NCI-H345 treated with DMSO at 0.1 percent for 48 hours (cell line): Measurements from ENCODE around the gene ENO2.
"Not testable (repeated sequence)": the region's sequence is repeated elsewhere in the genome, so short reads cannot be mapped to it uniquely, and the experiment has no call there.

Experiments
- DNase-seq: peaks from one replicate; lab custom pipeline; 2025; ENCODE audit not compliant: unreplicated experiment; lab: John Stamatoyannopoulos, UW

The ENO2 gene

DNA sequence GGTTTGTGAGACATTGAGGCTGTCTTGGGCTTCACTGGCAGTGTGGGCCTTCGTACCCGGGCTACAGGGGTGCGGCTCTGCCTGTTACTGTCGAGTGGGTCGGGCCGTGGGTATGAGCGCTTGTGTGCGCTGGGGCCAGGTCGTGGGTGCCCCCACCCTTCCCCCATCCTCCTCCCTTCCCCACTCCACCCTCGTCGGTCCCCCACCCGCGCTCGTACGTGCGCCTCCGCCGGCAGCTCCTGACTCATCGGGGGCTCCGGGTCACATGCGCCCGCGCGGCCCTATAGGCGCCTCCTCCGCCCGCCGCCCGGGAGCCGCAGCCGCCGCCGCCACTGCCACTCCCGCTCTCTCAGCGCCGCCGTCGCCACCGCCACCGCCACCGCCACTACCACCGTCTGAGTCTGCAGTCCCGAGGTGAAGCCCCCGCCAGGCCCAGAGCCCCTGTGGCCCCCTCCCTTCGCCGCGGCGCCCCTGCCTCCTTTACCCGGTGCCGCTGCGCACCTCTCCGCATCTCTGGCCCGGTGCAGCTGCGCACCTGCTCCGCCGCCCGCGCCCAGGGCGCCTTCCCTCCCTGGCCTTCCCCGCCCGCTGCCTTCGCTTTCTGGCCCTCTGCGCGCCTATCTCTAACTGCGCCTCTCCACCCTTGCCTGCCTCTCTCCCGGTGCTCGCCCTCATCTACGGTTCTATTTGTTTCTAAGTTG, at the start of gene ENO2:
Gene ENO2, plus strand, starts transcription at position 335 of the 701 bp plus-strand sequence. CDS start 1,253 bp downstream, outside the sequence.
- peak; percentile 51 for DNase-seq

DNA sequence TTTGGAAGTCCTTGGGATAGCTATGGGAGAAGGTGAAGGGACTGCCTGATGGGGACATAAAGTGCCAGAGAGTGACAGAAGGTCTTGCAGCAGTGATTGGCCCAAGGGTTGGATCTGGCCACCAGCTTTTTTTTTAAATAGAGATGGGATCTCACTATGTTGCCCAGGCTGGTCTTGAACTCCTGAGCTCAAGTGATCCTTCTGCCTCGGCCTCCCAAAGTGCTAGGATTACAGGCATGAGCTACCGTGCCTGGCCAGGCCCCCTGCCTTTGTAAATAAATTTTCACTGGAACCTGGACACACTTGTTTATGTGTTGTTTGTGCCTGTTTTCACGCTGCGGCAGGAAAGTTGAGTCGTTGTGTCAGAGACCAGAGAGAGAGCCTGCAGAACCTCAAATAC, 49.1 kb upstream of the ENO2 start:
- DNase-seq = not testable (repeated sequence)

DNA sequence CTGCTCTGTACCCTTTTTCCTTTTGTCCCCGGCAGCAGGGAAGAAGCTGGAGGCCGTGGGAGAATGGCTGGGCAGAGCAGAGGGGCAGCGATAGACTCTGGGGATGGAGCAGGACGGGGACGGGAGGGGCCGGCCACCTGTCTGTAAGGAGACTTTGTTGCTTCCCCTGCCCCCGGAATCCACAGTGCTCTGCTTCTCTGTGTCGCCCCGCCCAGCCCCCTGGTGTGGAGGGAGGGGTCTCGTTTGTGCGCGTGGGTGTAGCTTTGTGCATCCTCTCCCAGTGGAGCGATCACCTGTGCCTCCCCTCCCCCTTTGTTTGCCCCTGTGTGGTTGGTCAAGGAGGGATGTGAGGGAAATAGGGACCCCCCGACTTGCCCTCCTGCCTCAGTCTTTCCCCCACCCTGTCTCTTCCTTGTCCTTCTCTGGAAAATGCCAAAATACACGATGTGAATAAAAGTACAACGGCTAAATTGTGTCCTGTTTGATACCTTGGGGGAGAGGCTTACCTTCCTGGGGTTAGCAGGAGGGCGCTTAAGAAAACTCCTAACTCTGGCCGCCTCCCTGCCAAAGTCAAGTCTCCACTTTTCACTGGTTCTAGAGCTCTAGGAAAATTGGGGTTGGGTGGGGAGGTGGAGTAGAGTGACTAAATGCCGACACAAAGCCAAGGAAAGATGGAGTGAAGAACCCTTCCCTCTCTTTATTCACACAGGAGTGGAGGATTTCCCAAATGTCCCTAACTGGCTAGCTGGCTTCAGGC, 48.0 kb upstream of the ENO2 start:
- DNase-seq = no peak

DNA sequence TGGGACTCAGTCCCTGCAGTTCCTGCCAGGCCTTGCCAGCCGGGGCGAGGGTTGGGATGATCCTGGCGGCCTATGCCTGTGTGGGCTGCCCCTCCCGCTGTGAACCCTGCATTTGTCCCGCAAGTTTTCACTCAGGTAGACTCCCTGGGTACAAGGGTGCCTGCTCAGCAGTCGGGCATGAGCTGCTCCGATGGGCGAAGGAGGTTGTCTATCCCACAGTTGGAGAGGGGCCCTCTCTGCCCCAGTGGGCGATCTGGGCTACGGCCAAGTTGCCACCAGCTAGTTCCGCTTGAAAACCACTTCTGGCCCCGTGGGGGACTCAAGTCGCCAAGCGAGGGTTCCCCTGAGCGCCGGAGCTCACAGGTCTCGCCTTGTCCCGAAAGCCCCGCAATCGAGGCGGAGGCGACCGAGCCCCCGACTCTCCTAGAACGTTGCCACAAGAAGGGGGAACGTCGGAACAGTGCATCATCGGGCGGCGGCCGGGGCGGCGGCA, 47.4 kb upstream of the ENO2 start:
- no peak for DNase-seq

DNA sequence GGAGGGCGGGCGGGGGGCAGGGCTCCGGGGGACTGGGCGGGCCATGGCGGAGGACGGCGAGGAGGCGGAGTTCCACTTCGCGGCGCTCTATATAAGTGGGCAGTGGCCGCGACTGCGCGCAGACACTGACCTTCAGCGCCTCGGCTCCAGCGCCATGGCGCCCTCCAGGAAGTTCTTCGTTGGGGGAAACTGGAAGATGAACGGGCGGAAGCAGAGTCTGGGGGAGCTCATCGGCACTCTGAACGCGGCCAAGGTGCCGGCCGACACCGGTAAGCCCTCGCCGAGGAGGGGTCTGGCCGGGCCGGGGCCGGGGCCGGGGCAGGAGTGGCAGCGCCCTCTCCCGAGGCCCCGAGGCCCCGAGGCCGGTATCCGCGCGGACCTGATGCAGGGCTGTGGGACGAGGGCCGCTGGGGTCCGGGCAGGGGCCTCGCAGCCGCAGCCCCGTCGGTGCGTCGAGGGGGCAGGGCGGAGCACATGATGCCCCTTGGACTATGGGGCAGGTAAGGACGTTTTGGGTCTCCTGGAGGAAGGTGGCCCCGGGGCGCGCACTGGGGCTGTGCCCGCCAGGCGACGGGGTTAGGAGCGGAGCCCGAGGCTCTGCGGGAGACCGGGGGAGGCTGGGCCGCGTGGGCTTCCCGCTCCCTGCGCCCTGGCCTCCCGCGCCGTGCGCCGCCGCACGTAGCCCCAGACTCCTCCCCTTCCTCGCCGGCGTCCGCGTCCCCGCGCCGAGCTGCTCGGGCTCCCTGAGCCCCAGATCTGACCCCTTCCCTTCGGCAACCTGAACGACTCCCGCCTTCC, 46.8 kb upstream of the ENO2 start, which contains the start of gene TPI1:
Gene TPI1, plus strand, starts transcription at position 119 of the 798 bp plus-strand sequence. Its CDS starts 36 bp downstream, at position 155.
- DNase-seq = peak; percentile 41

DNA sequence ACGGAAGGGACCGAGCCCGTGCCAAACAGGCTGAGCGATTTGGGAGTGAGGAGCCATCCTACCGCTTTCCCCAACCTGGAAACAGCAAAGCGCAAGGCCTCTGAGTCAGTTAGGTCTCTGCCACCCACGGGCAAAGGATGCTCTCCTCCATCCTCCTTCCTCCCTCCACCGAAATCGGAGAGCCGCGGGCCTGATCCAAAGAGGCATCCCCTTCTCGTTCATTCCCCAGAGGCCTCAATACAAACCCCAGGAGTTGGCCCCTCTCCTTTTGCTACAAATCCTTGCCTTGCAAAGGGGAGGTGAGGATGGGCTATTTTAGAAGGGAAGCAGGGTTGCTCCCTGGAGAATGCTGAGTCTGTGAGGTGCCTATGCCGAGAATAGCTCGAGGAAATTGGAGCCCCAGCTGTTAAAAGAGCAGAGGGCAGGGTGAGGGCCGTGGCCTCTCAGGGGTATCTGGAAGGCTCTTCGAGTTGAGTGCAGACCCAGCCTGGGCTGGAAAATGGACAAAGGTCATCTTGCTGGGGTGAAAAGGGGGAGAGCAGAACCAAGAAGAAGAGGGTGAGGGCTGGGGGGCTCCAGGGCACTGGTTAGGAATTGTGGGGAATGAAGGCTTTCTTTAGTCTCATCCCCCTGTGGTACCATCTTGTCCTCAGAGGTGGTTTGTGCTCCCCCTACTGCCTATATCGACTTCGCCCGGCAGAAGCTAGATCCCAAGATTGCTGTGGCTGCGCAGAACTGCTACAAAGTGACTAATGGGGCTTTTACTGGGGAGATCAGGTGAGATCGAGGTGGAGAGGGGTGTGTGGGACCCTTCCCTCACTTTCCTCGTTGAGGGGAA, 46.0 kb upstream of the ENO2 start:
- DNase-seq = no peak

DNA sequence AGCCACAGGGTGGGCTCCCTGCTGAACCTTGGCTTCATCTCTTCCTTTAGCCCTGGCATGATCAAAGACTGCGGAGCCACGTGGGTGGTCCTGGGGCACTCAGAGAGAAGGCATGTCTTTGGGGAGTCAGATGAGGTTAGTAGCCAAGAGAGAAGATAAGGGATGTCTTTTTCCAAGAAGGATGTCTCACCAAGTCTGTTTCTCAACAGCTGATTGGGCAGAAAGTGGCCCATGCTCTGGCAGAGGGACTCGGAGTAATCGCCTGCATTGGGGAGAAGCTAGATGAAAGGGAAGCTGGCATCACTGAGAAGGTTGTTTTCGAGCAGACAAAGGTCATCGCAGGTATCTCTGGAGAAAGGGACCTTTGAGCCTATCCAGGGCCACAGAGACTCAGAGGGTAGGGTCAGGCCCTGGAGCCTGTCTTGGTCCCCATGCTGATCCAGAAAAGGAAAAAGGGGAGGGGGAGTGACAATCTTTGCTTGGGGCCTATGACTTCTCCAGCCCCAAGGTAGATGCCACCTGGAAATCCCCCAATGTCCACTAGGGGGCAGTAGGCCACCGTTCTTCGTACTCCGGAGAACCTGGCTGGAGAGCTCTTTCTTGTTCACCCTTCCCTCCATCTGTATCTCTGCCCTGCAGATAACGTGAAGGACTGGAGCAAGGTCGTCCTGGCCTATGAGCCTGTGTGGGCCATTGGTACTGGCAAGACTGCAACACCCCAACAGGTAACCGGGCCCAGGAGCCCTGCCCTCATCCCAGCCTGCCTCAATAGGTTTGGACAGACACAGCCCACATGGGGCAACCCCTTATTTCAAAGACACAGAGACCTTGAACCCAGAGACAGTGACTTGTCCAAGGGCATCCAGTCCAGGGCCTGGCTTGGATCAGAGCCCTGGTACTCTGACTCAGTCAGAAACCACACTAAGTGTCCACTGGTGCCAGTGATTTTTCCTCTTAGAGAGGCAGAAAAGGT, 45.0 kb upstream of the ENO2 start:
- peak; percentile 20 for DNase-seq

DNA sequence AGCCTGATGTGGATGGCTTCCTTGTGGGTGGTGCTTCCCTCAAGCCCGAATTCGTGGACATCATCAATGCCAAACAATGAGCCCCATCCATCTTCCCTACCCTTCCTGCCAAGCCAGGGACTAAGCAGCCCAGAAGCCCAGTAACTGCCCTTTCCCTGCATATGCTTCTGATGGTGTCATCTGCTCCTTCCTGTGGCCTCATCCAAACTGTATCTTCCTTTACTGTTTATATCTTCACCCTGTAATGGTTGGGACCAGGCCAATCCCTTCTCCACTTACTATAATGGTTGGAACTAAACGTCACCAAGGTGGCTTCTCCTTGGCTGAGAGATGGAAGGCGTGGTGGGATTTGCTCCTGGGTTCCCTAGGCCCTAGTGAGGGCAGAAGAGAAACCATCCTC, 44.1 kb upstream of the ENO2 start:
- DNase-seq = not testable (repeated sequence)

DNA sequence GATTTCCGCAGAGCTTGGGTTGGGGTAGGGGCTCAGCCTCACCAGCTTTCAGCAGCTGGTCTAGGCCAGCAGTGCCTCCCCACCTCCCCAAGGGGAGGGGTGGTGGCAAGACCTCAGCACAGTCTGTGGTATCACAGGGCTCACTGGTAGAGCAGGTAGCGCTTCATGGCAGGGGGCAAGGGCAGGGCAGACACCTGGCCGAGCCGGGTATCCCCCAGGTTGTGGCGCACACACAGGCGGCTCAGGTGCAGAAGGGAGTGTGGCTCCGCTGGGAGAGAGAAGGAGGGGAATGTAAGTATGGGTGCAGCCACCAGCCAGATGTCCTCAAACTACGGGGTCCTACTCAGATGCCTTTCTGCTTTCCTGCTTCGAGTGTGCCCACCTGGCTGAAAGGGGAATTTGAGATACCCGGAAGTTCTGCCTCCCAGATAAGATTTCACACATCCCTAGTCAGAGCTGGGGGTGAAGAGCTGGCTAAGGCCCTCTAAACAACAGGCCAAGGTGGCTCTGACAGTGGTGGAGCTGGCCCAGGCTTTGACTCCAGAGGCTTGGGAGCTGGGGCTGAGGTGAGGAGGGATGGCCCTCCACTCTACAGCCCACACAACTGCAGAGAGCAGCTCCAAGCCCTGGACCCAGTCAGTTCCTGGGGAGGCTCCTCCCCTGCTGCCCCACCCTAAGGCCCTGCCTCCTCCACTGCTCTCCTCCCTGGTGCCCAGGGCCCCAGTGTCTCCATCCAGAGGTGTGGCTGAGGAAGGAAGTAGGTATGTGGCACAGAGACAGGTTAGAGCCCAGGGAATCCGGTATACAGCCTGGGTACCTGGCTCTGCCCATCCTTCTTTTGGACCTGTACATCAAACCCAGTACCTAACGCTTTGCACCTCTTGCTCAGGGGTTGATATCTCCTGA, 43.1 kb upstream of the ENO2 start:
- DNase-seq = peak; percentile 24

DNA sequence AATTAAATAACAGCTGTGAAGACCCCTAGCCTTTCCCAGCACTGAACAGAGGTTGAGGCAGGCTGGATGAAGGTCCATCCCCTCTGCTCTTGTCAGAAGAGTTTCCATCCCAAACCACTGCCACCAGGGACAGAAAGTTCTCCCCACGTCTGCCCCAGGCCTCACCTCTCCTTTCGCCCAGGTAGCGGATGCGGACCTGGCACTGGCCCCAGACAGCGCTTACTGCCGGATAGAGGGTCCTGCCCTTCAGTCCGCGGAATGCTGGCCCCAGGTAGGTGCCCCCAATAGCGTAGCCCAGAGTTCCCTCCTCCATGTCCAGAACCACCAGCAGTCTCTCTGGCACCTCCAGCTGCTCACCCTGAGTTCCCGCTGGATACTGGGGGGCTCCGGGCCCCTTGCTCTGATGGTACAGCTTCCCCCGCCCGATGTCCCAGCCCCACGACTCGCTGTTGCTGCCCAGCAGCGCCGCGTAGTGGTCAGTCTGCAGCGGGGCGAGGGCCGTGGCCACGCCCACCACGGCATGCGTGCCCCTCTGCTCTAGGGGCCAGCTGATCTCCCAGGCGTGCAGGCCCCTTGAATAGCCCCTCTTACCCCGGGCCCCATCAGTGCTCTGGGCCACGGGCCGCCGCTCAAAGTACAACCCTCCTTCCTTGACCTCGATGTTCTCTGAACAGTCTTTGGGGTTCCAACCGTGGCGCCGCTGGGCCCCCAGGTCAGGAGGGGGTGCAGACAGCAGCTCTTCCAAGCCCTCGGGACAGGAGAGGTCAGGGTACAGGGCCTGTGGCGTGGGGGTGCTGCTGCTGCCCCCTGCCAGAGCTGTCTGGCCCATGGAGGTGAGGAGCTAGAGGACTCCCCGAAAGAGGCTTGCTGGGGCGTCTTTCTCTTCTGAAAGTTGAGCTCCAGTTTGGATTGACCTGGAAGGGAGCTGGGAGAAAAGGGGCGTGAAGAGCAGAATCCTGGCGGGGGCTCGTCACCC, 42.0 kb upstream of the ENO2 start:
- peak; percentile 47 for DNase-seq

DNA sequence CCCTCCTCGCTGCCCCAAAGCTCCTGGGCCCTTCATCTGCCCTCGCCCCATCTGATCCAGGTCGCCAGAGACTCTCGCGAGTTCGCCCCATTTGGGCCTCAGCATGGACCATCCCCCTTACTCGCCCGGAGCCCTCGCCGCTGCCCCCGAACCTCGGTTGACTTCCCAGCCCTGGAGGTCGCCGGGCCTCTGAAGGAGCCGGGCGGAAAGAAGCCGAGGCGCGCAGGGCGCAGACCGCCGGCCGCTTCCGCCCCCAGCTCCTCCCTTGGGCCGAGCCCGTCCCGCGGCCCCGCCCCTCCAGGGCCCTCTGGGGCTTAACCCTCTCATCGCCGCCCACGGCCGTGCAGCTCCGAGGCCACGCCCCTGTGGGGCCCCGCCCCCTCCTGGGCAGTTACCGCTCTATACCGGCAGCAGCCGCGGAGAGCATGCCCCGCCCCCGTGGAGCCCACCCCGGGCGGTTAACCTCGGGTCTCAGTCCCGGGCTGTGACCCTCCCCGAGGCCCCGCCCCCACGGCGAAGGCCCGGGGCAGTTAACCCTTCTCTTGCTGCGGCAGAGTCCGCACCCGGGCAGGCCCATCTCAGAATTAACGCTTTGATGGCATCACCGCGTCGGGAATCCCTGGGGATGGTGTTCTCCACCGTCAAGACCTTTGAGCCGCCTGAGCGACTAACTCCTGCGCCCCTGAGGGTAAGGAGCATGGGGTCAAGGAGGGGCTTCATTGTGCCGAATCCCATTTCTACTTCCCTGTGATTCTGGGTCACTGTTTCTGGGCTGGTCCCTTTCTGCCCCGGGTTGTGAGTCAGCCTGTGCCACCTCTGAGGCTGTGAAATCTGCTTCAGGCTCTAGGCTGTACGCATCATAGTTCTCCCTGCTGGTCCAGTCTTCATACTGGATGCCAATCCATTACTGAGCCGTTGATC, 41.0 kb upstream of the ENO2 start, which contains the start of gene SPSB2:
Gene SPSB2, minus strand, starts transcription at position 210 of the 921 bp plus-strand sequence. CDS start 402 bp downstream, outside the sequence.
- DNase-seq = peak; percentile 92

DNA sequence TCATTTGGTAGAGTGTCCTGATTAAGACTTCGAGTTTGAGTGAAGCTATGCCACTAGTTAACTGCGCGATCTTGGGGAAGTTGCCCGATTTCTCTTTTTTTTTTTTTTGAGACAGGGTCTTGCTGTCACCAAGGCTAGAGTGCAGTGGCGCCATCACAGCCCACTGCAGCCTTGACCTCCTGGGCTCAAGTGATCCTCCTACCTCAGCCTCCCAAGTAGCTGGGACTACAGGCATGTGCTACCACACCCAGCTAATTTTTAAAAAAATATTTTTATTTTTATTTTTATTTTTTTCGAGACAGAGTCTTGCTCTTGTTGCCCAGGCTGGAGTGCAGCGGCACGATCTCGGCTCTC, 40.4 kb upstream of the ENO2 start:
- not testable (repeated sequence) for DNase-seq

DNA sequence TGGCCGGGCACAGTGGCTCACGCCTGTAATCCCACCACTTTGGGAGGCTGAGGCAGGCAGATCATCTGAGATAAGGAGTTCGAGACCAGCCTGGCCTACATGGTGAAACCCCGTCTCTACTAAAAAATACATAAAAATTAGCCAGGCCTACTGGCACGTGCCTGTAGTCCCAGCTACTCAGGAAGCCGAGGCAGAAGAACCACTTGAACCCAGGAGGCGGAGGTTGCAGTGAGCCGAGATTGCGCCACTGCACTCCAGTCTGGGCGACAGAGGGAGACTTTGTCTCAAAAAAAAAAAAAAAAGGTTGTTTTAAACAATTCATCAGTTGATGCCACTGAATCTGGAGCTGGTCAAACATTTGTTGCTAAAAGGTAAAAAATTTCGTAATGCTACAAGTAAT, 34.6 kb upstream of the ENO2 start:
- DNase-seq = not testable (repeated sequence)

DNA sequence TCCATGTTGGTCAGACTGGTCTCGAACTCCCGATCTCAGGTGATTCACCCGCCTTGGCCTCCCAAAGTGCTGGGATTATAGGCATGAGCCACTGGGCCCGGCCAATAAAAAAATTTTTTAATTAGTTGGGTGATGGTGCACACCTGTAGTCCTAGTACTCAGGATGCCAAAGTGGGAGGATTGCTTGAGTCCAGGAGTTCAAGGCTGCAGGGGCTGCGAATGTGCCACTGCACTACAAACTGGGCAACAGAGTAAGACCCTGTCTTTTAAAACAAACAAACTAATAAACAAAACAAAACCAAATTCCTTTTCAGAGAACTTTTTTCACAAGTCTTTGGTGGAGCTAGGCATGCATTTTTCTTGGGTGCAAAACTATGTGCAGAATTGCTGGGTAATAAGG, 31.1 kb upstream of the ENO2 start:
- no peak for DNase-seq

DNA sequence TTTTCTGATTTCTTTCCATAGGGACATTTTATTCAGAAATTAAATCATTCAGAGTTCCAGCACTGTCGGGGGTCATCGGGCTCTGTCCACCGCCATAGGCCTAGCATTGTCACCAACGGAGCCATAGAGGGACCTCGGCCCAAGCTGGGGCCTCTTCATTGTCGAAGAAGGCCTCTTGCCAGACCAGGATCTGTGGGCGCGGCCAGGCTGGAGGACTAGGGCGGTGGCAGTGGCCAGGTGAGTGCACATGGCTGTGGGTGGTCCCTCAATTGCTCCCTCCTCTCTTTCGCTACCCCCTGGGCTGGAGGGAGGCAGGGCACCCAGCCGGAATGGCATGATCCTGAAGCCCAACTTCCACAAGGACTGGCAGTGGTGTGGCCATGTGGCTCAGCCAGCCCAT, 30.7 kb upstream of the ENO2 start:
- DNase-seq = no peak

DNA sequence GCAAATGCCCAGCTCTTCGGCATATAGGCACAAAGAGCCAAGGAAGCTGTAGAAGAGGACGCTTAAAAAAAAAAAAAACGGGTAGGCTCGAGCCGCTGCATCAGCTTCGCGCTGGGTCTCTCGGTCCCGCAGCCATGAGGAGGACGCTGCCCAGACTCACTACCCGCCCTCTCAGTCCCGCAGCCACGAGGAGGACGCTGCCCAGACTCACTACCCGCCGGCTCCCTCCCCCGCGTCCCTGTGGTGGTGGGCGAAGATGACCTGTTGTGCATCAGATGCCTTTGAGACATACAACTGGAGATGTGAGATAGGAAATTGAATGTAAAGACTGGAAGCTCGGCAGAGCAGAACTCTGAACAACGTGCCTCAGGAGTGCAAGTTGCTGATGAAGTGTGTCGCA, 29.8 kb upstream of the ENO2 start:
- DNase-seq = no peak
